OCI-LY3 (cell line): ENCODE measurements around the gene IBSP.

Source experiments
- H2AFZ ChIP-seq: fragments of 200-600, 300-600 bp; shearing (Covaris generic); 2 replicates; pipeline ENCODE4 v1.6.0; 2014; ENCODE audit warnings: antibody characterized with exemption, low read depth, low read length
- H3K27ac ChIP-seq: fragments of 200-600, 300-600 bp; sonication (generic); 2 replicates; pipeline ENCODE4 v1.5.1; 2014; ENCODE audit warnings: mild to moderate bottlenecking, low read length, moderate library complexity, mixed read lengths
- H3K27me3 ChIP-seq: fragments of 200-600, 300-600 bp; sonication (generic); 2 replicates; pipeline ENCODE4 v1.6.1; 2014; ENCODE audit warnings: low read depth, low read length, mixed read lengths
- H3K36me3 ChIP-seq: fragments of 200-600, 300-600 bp; sonication (generic); replicated peaks from 2 replicates; pipeline ENCODE3; 2014; ENCODE audit warnings: low read depth, low read length, mixed read lengths
- H3K4me1 ChIP-seq: fragments of 300-600, 200-600 bp; sonication (generic); 2 replicates; pipeline ENCODE4 v1.6.1; 2014; ENCODE audit warnings: low read length, mixed read lengths
- H3K4me2 ChIP-seq: fragments of 200-600, 300-600 bp; sonication (generic); 2 replicates; pipeline ENCODE4 v1.6.1; 2014; ENCODE audit warnings: low read length, mixed read lengths
- H3K4me3 ChIP-seq: fragments of 300-600, 200-600 bp; sonication (generic); 2 replicates; pipeline ENCODE4 v1.5.1; 2014; ENCODE audit warnings: antibody characterized with exemption, mild to moderate bottlenecking, low read length, moderate library complexity
- H3K79me2 ChIP-seq: fragments of 300-600, 200-600 bp; shearing (Covaris generic); 2 replicates; pipeline ENCODE4 v1.6.1; 2014; ENCODE audit warnings: mild to moderate bottlenecking, low read length, mixed read lengths
- H3K9ac ChIP-seq: fragments of 300-600, 200-600 bp; shearing (Covaris generic); 2 replicates; pipeline ENCODE4 v1.6.0; 2014; ENCODE audit warnings: mild to moderate bottlenecking, low read length, moderate library complexity
- H3K9me3 ChIP-seq: fragments of 200-600, 300-600 bp; shearing (Covaris generic); 2 replicates; pipeline ENCODE4 v1.6.1; 2014; ENCODE audit warnings: low read length, mixed read lengths; ENCODE audit not compliant: insufficient read depth
- H4K20me1 ChIP-seq: fragments of 200-600, 300-600 bp; sonication (generic); 2 replicates; pipeline ENCODE4 v1.6.1; 2016; ENCODE audit warnings: low read length, mixed read lengths; ENCODE audit not compliant: insufficient read depth
- CTCF ChIP-seq: fragments of 200-600, 300-600 bp; sonication (generic); IDR thresholded peaks from 2 replicates; pipeline ENCODE4 v1.5.1; 2014; ENCODE audit warnings: antibody characterized with exemption, low read length, low read depth
- EZH2phosphoT487 ChIP-seq: fragments of 200-600 bp; shearing (Covaris generic); IDR thresholded peaks from 2 replicates; pipeline ENCODE4 v1.6.1; 2018; ENCODE audit warnings: antibody characterized with exemption, mixed run types, low read depth

IBSP gene

GRCh38 chr4:87839592-87839946 is 40.2 kb downstream of the IBSP start:
- H3K4me1 ChIP-seq = peaks cover 2% of the 10 kb centered on the region; the same call in 1 of the 2 replicates
- H3K27me3 ChIP-seq = peaks cover 25% of the 10 kb centered on the region
- H3K4me2 ChIP-seq = no peak overlapping the region
- H4K20me1 ChIP-seq = no peaks in the 10 kb centered on the region
- H3K27ac ChIP-seq = no peak overlapping the region
- H3K9ac ChIP-seq = no peak overlapping the region
- no peak for TF ChIP-seq CTCF
- no peak for TF ChIP-seq EZH2phosphoT487
- no peaks in the 10 kb centered on the region for H3K9me3 ChIP-seq
- no peaks in the 10 kb centered on the region for H3K36me3 ChIP-seq
- no peak overlapping the region for H3K4me3 ChIP-seq
- H3K79me2 ChIP-seq = no peaks in the 10 kb centered on the region
- H2AFZ ChIP-seq = no peak overlapping the region

- H3K4me1 ChIP-seq = peaks cover 2% of the 10 kb centered on the region; the same call in 1 of the 2 replicates
- no peak overlapping the region for H3K4me3 ChIP-seq
- no peak overlapping the region for H2AFZ ChIP-seq
- no peaks in the 10 kb centered on the region for H3K79me2 ChIP-seq
- H3K4me2 ChIP-seq = no peak overlapping the region
- no peaks in the 10 kb centered on the region for H3K9me3 ChIP-seq
- peaks cover 25% of the 10 kb centered on the region for H3K27me3 ChIP-seq
- H3K36me3 ChIP-seq = no peaks in the 10 kb centered on the region
- H3K27ac ChIP-seq = no peak overlapping the region
- no peak overlapping the region for H3K9ac ChIP-seq
- no peaks in the 10 kb centered on the region for H4K20me1 ChIP-seq
- TF ChIP-seq CTCF = no peak
- no peak for TF ChIP-seq EZH2phosphoT487
Measured at GRCh38 chr4:87840149-87840548, 40.8 kb downstream of the IBSP start.

- H3K4me2 ChIP-seq = no peak overlapping the region
- peaks cover 2% of the 10 kb centered on the region; the same call in 1 of the 2 replicates for H3K4me1 ChIP-seq
- no peaks in the 10 kb centered on the region for H3K36me3 ChIP-seq
- no peak overlapping the region for H3K27ac ChIP-seq
- TF ChIP-seq EZH2phosphoT487 = no peak
- no peak for TF ChIP-seq CTCF
- no peaks in the 10 kb centered on the region for H3K9me3 ChIP-seq
- no peaks in the 10 kb centered on the region for H4K20me1 ChIP-seq
- no peak overlapping the region for H2AFZ ChIP-seq
- H3K27me3 ChIP-seq = peaks cover 46% of the 10 kb centered on the region
- H3K79me2 ChIP-seq = no peaks in the 10 kb centered on the region
- no peak overlapping the region for H3K9ac ChIP-seq
- H3K4me3 ChIP-seq = no peak overlapping the region
Measured at GRCh38 chr4:87843936-87844335, 44.6 kb downstream of the IBSP start.

- no peak overlapping the region for H3K9ac ChIP-seq
- no peak overlapping the region for H3K4me3 ChIP-seq
- H3K9me3 ChIP-seq = no peaks in the 10 kb centered on the region
- no peak overlapping the region for H3K4me2 ChIP-seq
- no peak for TF ChIP-seq EZH2phosphoT487
- TF ChIP-seq CTCF = no peak
- H3K79me2 ChIP-seq = no peaks in the 10 kb centered on the region
- H3K27me3 ChIP-seq = peaks cover 46% of the 10 kb centered on the region
- H4K20me1 ChIP-seq = no peaks in the 10 kb centered on the region
- no peak overlapping the region for H3K27ac ChIP-seq
- peaks cover 4% of the 10 kb centered on the region for H3K4me1 ChIP-seq
- no peak overlapping the region for H2AFZ ChIP-seq
- H3K36me3 ChIP-seq = no peaks in the 10 kb centered on the region
Measured at GRCh38 chr4:87844452-87844851, 45.1 kb downstream of the IBSP start.
